Germinal center (tissue), 1 donor: ENCODE results near the gene KIF7.
"Not testable (repeated sequence)": the region's sequence is repeated elsewhere in the genome, so short reads cannot be mapped to it uniquely, and the experiment has no call there.

ENCODE experiments used
- DNase-seq: peaks from one replicate; pipeline ENCODE4 v3.0.0; 2012; ENCODE audit warnings: mixed read lengths, low spot score

KIF7 gene

GRCh38 chr15:89614164-89614563, 41.1 kb downstream of the KIF7 start:
- DNase-seq: no peak

- no peak for DNase-seq
These were observed 42.2 kb downstream of the KIF7 start for GRCh38 chr15:89613031-89613430.

GRCh38 chr15:89611317-89611716, 44.0 kb downstream of the KIF7 start:
- no peak for DNase-seq

GRCh38 chr15:89599021-89599420, 56.2 kb downstream of the KIF7 start:
- no peak for DNase-seq

GRCh38 chr15:89593018-89593417, 62.2 kb downstream of the KIF7 start:
- no peak for DNase-seq

- DNase-seq: no peak
These were observed 63.4 kb downstream of the KIF7 start for GRCh38 chr15:89591834-89592233.

GRCh38 chr15:89587955-89588354, 67.3 kb downstream of the KIF7 start:
- DNase-seq: no peak

- DNase-seq: no peak
These were observed 68.6 kb downstream of the KIF7 start for GRCh38 chr15:89586651-89587050.

GRCh38 chr15:89580747-89581146, 74.5 kb downstream of the KIF7 start:
- DNase-seq: not testable (repeated sequence)

GRCh38 chr15:89578146-89578545, 77.1 kb downstream of the KIF7 start:
- DNase-seq: no peak
